HepG2 (cell line): ENCODE measurements around the gene APOM. TPM values are rescaled to one million over a fixed set of nuclear protein-coding genes. Genes with fewer than 3 reads are reported as not detected.

Experiments
- ATF5 ChIP-seq: sonication (generic); formaldehyde crosslinking; IDR thresholded peaks from 2 replicates; pipeline ENCODE4 v1.4.0; 2020; ENCODE audit warnings: mild to moderate bottlenecking, low read depth, missing genetic modification reagents
- EP300 ChIP-seq, 3 experiments: sonication (generic) in 1 of 3; formaldehyde crosslinking in 1 of 3; IDR thresholded peaks; 2 replicates each; pipeline versions ENCODE4 v1.5.1 to v1.6.1; 2011 to 2020; ENCODE audit warnings: low read depth in 2 of 3, low read length in 2 of 3, borderline replicate concordance in 1 of 3, improper control_type of control experiment in 1 of 3, mild to moderate bottlenecking in 1 of 3, missing genetic modification reagents in 1 of 3, moderate library complexity in 1 of 3
- GABPA ChIP-seq, 2 experiments: IDR thresholded peaks; 2 replicates each; pipeline ENCODE4 v1.6.1; 2011 to 2016; ENCODE audit warnings: low read depth in 2 of 2, low read length in 1 of 2, missing biosample characterization in 1 of 2, missing genetic modification characterization in 1 of 2
- GMEB2 ChIP-seq: IDR thresholded peaks from 2 replicates; pipeline ENCODE4 v1.6.1; 2016; ENCODE audit warnings: missing biosample characterization, missing genetic modification reagents, low read depth
- HDAC1 ChIP-seq: sonication (generic); formaldehyde crosslinking; IDR thresholded peaks from 2 replicates; pipeline ENCODE4 v1.5.1; 2020; ENCODE audit warnings: mild to moderate bottlenecking, missing genetic modification reagents
- IKZF4 ChIP-seq: sonication (generic); formaldehyde crosslinking; IDR thresholded peaks from 2 replicates; pipeline ENCODE4 v1.5.1; 2020; ENCODE audit warnings: borderline replicate concordance, mild to moderate bottlenecking, low read depth, missing genetic modification reagents; ENCODE audit errors: not compliant biosample characterization
- MXI1 ChIP-seq: IDR thresholded peaks from 3 replicates; pipeline ENCODE4 v1.6.1; 2012; ENCODE audit warnings: low read depth, low read length, inconsistent platforms, borderline replicate concordance
- RAD21 ChIP-seq: fragments of 450-650 bp; formaldehyde crosslinking; IDR thresholded peaks from 2 replicates; pipeline ENCODE4 v1.5.0; 2020; ENCODE audit warnings: mild to moderate bottlenecking
- RBAK ChIP-seq: sonication (generic); formaldehyde crosslinking; IDR thresholded peaks from 2 replicates; pipeline ENCODE4 v1.5.1; 2020; ENCODE audit warnings: mild to moderate bottlenecking, missing genetic modification reagents
- RNF2 ChIP-seq: fragments of 450-650 bp; conservative IDR thresholded peaks from 2 replicates; pipeline ENCODE4 v1.6.1; 2016; ENCODE audit warnings: low read depth
- SRSF4 ChIP-seq: fragments of 200-400 bp; formaldehyde crosslinking; IDR thresholded peaks from one replicate; pipeline ENCODE4 v1.6.1; 2018; ENCODE audit warnings: mild to moderate bottlenecking, low read depth, low read length, moderate library complexity; ENCODE audit not compliant: poor library complexity, severe bottlenecking
- TFAP4 ChIP-seq: sonication (generic); IDR thresholded peaks from 2 replicates; pipeline ENCODE4 v1.6.1; 2016; ENCODE audit warnings: low read depth, borderline replicate concordance
- ZFP36L1 ChIP-seq: sonication (generic); formaldehyde crosslinking; IDR thresholded peaks from 2 replicates; pipeline ENCODE4 v1.8.0; 2022; ENCODE audit warnings: mild to moderate bottlenecking, missing genetic modification reagents, moderate library complexity
- ZHX2 ChIP-seq, 2 experiments: sonication (generic) in 1 of 2; formaldehyde crosslinking in 1 of 2; IDR thresholded peaks; 2 replicates each; pipeline versions ENCODE4 v1.6.1 to v1.9.0; 2014 to 2022; ENCODE audit warnings: antibody characterized with exemption in 1 of 2, borderline replicate concordance in 1 of 2, inconsistent platforms in 1 of 2, low read depth in 1 of 2, missing genetic modification reagents in 1 of 2
- polyA plus RNA-seq, 8 experiments: library from polyadenylated mRNA; depleted of rRNA in 3 of 8; stranded (reverse) in 7 of 8; unstranded in 1 of 8; fragments of >200 nt; fragmentation: Illumina TruSeq in 4 of 8; extraction: Trizol in 4 of 8; gene quantifications; 2 replicates each; pipeline versions ENCODE4 v1.2.1 to v1.2.3, GENCODE V29; 2011 to 2016; ENCODE audit warnings: low read depth in 4 of 8, missing spikeins in 1 of 8, mixed read lengths in 1 of 8; ENCODE audit not compliant: insufficient read depth in 1 of 8
- total RNA-seq, 5 experiments: library from RNA; depleted of rRNA; stranded (reverse); fragments of >200 nt; fragmentation: Illumina TruSeq; extraction: Trizol; gene quantifications; 2 replicates each; pipeline ENCODE4 v1.2.3, GENCODE V29; 2016; ENCODE audit warnings: low read depth in 1 of 5
- TF ChIP-seq, protein P1 (sequence below): sonication (generic); formaldehyde crosslinking; IDR thresholded peaks from 2 replicates; pipeline ENCODE4 v1.9.0; 2022; ENCODE audit warnings: missing genetic modification reagents, mild to moderate bottlenecking, borderline replicate concordance

The APOM gene
- total and polyA plus RNA-seq, 2 of the 13 experiments (the other 11 are each of a cell fraction or from before 2014, with no cell fraction given) = 98.2 to 1,140 TPM

DNA sequence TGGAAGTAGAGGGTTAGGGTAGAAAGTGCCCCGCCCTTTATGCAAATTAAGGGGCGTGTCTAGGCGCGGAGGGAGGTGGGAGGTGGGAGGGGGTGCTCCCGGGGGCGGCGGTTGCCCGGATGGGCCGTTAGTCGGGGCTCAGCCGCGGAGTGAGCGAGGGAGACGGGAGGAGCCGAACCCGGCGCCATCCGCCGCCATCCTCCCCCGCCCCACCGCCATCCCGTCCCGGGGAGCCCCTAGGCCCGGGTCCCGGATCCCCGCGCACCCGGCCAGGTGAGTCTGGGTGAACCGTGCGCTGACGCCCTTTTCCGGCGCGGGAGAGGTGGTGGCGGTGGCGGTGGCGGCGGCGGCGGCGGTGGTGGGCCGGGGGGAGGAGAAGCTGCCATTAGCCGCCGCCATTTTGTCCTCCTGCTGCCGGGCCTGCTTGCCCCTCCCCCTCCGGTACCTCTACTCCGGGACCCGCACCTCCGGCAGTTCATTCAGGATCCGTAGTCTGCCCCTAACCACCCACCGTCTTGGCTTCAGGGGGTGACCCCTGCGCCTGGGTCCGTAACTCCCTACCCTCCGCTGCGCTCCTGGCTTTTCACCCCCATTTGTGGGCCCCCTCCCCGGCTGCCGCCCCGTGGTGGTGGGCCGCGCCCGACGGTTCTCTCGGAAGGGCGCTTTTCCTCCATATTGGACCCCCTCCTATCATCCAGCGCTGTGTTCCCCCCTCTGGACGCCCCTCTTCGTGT lies 34.9 kb upstream of the APOM start, which contains the start of gene PRRC2A (continued):
- TF ChIP-seq MXI1 = no peak; the same call in 2 of the 3 replicates
- TF ChIP-seq GMEB2 (CRISPR knock-in tag) = 0 out of 2 replicates have a peak, but pooled peaks have one; percentile 0
- TF ChIP-seq ZFP36L1 (CRISPR knock-in tag) = no peak
- peak; percentile 57 for TF ChIP-seq IKZF4
- TF ChIP-seq TFAP4 = no peak
- TF ChIP-seq GABPA (IDR thresholded peaks at IDR 0.05; ENCODE audit: low read depth, low read length) = no peak
- TF ChIP-seq GABPA (CRISPR knock-in tag; IDR thresholded peaks at IDR 0.05; ENCODE audit: low read depth) = 0 out of 2 replicates have a peak, but pooled peaks have one; percentile 11
- peak; percentile 57 for TF ChIP-seq RAD21 (CRISPR knock-in tag)
- no peak for TF ChIP-seq RNF2
- TF ChIP-seq ZHX2 (IDR thresholded peaks at IDR 0.05; ENCODE audit: low read depth) = peak; percentile 89
- TF ChIP-seq ZHX2 (CRISPR knock-in tag; IDR thresholded peaks at IDR 0.05; ENCODE audit: borderline replicate concordance) = peak; percentile 13; the same call in 1 of the 2 replicates
- no peak for TF ChIP-seq ATF5 (CRISPR knock-in tag)
- TF ChIP-seq SRSF4 = no peak
- TF ChIP-seq, protein P1, sequence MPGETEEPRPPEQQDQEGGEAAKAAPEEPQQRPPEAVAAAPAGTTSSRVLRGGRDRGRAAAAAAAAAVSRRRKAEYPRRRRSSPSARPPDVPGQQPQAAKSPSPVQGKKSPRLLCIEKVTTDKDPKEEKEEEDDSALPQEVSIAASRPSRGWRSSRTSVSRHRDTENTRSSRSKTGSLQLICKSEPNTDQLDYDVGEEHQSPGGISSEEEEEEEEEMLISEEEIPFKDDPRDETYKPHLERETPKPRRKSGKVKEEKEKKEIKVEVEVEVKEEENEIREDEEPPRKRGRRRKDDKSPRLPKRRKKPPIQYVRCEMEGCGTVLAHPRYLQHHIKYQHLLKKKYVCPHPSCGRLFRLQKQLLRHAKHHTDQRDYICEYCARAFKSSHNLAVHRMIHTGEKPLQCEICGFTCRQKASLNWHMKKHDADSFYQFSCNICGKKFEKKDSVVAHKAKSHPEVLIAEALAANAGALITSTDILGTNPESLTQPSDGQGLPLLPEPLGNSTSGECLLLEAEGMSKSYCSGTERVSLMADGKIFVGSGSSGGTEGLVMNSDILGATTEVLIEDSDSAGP = peak; percentile 66; the same call in 1 of the 2 replicates
- no peak for TF ChIP-seq EP300 (IDR thresholded peaks at IDR 0.05; ENCODE audit: low read depth in 2 of 2, low read length in 2 of 2)
- TF ChIP-seq EP300 (CRISPR knock-in tag; IDR thresholded peaks at IDR 0.05; ENCODE audit: borderline replicate concordance) = no peak
- peak; percentile 61 for TF ChIP-seq HDAC1
- TF ChIP-seq RBAK (CRISPR knock-in tag) = no peak
